Measurements from ENCODE around the gene ARHGAP36. TPM values are rescaled to one million over a fixed set of nuclear protein-coding genes. Genes with fewer than 3 reads are reported as not detected.

ARHGAP36 gene, protein sequence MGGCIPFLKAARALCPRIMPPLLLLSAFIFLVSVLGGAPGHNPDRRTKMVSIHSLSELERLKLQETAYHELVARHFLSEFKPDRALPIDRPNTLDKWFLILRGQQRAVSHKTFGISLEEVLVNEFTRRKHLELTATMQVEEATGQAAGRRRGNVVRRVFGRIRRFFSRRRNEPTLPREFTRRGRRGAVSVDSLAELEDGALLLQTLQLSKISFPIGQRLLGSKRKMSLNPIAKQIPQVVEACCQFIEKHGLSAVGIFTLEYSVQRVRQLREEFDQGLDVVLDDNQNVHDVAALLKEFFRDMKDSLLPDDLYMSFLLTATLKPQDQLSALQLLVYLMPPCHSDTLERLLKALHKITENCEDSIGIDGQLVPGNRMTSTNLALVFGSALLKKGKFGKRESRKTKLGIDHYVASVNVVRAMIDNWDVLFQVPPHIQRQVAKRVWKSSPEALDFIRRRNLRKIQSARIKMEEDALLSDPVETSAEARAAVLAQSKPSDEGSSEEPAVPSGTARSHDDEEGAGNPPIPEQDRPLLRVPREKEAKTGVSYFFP
- 36.8 TPM for total RNA-seq

DNA sequence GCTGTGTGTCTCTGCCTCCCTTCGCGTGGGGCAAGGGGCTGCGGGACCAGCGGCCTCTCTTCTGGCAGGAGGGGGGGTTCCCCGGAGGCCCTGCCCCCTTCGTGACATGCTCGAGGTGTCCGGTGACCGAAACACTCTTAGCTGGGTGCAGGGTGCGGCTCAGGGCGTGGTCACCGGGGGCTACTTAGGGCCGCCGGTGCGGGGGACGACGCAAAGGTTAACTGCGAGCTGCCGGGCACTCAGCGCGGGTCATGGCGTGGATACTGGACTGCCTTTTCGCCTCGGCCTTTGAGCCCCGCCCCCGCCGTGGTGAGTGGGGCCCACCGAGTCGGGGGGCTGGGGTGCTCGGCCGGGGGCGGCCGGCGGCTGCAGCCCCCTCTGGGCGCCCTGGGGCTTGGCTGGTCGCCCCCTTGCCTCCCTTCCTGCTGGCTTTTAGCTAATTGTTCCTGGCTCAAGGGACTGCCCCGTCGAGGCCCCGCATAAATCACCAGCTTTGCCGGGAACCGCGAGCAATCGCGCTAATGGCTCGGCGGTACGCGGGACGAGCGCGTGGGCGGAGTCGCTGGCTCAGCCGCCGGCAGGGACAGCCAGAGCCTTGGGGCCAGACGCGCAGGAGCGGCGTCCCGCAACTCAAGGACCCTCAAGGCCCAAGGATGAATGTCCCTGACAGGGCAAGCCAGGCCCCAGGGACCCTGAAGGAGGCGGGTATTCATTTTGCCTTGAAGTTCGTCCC, at the start of gene ARHGAP36:
Gene ARHGAP36 (plus strand): TSS at position 211 of the 733 bp plus-strand sequence. CDS start 23,320 bp downstream, outside the sequence.

Other genes with a start within 250 kb of the ARHGAP36 start
- gene ENOX2, start 155.1 kb upstream of the ARHGAP36 start, total RNA-seq = 10.2 TPM
- gene IGSF1, start 231.0 kb downstream of the ARHGAP36 start, total RNA-seq = 9.3 TPM

Data from metanephros (tissue), 1 donor.